Activated CD4-positive, CD25-positive, alpha-beta regulatory T cell (primary cell): ENCODE data around the gene NOS1AP.

Experiments used
- DNase-seq, 4 experiments: peaks; one replicate each; lab custom pipeline; 2025; lab: John Stamatoyannopoulos, UW

NOS1AP gene

DNA sequence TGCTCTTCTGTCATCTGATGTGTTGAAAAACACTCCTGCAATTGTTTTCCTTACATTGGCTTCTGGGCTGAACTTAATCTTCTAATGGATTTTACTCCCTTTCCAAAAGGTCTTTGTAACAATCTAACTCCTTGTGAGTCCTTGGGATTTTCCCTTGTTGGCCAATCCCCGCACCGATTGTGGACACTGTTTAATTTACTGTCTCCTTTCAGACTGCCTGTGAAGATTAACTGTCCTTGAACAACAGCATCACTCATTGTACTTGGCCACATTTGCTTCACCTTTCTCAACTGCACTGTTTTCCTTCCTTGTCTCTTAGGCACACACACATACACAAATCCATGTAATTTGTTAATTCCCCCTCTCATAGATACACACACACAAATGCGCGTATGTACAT lies 186.8 kb downstream of the NOS1AP start:
- no peak for DNase-seq

DNA sequence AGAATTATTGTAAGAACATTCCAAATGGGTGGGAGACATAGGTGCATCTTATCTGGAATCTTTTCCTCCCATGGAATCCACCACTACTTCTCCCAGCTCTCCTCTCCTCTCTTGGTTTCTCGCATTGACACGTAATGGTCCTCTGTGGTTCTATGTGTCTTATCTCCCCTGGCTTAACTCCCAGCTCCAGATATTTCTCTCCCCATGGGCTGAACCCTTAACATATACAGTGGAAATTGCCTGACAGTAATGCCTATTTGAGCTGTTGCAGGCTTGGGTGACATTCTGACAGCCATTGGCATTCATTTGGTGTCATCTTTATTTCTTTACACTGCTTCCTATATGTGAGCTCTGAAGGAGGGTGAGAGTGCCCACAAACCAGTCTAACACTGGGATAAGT lies 188.9 kb downstream of the NOS1AP start:
- no peak for DNase-seq

GRCh38 chr1:162259894-162260455 lies 190.5 kb downstream of the NOS1AP start:
- DNase-seq, result no peak

DNA sequence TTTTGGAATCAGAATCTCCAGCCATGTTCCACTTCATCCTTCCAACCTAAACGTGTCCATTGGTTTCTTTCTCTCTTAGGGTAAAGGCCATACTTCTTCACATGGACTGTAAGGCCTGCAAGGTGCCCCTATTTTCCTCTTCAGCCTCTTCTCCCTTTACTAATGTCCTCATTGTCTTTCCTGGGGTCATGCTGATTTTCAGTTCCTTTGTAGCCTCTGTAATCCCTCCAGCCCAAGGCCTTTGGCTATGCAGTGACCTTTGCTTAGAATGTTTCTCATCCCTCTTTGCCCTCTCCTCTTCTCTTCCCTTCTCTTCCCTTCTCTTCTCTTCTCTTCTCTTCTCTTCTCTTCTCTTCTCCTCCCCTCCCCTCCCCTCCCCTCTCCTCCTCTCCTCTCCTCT lies 194.6 kb downstream of the NOS1AP start:
- no peak for DNase-seq

- DNase-seq, result no peak
Observed at GRCh38 chr1:162265983-162266382, 196.5 kb downstream of the NOS1AP start.

DNA sequence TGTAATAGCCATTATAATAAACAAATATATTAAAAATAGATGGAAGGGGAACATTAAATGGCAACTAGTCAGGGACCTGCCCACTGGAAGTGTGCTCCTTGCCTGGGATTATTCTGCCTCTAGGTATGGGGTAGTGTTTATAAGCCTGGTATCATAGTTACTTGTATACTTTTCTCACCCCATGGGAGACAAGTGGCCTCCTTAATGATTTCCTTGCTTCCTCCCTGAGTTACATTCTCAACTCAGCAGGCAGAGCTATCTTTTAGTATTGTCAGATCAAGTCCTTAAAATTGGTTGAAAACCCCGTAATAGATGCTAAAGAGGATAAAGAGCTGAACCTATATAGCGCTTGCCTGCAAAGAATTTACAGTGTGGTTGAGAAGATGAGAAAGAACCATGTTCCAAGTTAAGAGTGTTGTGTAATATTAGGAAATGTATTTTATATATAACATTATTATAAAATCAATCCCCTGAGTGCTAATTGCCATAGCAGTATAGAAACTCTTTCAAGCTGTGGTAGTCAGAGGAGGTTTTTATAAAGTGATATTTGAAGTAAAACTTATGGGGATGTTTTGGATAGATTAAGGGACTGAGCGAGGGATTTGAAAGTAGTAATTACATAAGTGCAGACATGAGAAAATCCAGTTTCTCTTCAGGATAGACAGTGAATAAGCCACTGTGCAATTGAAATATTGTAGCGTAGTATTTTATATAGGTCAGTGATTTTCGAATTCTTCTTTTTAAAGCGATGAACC lies 200.7 kb downstream of the NOS1AP start:
- DNase-seq, result no peak

DNA sequence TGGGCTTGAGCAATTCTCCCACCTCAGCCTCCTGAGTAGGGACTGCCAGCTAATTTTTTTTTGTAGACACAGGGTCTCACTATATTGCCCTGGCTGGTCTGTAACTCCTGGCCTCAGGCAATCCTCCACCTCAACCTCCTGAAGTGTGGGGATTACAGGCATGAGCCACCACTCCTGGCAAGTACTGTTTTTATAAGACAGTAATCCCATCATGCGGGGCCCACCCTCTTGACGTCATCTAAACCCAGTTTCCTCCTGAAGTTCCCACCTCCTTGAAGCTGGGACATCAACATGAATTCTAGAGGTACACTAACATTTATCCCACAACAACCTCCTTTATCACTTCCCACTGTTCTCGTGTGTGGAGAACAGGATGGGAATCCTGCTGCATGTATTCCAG lies 202.5 kb downstream of the NOS1AP start:
- DNase-seq, result no peak

- DNase-seq, result no peak
Observed at GRCh38 chr1:162272419-162272818, 202.9 kb downstream of the NOS1AP start.

DNA sequence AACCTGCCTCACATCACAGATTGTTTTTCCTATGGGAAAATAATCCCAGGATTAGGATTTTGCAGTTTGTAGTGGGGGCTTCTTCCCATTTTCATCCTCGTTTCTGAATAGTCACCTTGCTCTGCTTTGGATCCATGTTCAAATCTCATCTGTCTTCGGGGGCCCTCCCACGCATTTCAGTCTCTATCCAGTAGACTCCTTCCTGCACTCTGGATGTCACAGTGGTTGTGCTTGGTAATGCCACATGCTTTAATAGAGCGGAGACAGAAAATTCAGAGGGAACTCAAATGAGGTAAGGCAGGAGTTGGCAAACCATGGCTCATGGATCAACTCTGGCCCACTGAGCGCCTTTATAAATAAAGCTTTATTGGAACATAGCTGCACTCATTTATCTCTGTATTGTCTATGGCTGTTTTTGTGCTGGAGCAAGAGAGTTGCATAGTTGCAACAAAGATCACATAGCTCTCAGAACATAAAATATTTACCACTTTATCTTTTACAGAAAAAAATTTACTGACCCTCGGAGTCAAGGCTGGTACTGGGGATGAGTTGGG lies 206.2 kb downstream of the NOS1AP start:
- no peak for DNase-seq

DNA sequence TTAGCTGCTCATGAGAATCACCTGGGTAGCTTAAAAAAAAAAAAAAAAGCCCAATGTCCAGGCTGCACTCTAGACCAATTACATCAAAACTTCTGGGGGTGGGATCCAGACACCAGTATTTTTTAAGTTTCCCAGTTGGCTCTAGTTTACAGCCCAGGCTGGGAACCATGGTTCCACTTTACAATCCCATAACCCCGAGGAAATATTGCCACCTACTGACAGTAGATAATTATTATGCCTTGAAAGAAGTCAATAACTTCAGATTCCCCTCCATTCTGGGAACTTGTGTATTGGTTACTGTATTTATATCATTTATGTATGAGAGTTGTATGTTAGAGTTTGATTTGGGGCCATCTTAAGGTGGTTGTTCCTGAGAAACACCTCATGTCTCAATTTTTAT lies 207.0 kb downstream of the NOS1AP start:
- DNase-seq, result no peak

DNA sequence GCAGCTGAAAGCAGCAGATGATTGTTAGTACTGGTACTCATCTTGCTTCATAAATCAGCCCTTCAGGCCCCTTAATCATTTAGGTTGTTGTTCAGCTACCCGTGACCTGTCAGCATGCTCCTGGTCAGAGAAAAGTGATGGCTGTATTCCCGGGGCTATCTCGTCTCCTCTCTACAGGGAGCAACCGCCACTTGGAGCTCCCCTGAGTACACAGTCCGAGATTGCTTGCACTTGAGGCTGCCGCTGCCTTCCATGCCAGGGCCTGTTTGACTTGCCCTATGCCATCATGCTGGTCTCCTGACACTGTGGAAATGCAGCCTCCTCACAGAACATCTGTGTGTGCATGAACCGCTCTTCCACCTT lies 209.6 kb downstream of the NOS1AP start:
- no peak for DNase-seq

DNA sequence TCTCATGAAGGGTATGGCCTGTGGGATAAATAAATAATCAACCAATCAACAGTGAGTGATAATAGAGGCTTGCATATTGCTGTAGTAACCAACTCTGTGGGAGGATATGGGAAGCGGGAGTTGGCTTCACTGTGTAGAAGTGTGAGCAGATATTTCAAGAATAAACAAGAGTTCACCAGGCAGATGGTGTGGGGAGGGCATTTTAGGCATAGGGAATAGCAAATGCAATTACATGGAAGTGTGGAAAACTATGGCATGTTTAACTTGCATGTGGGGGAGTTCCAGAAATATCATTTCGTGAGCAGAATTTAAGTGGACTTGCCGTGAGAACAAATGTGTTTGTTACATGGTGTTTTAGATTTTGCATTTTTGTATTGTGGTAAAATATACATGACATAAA lies 211.9 kb downstream of the NOS1AP start:
- no peak for DNase-seq

DNA sequence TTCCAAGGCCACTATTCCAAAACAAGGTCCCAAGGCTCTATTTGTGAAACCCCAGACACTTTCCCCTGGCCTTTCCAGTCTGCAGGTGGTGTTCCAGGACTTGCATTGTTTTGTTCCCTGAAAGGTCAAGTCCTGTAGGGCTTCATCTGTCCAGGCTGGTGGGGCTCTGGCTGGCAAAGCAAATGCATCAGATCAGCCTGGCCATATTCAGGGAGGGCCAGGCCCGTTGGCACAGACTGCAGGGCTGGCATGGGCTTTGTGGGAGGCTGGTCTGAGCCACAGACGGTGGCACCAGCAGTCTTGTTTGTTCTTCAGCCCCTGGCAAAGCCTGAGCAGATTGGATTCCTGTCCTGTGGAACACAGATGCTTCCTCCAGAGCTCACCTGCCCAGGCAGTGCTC lies 214.2 kb downstream of the NOS1AP start:
- DNase-seq, result no peak

DNA sequence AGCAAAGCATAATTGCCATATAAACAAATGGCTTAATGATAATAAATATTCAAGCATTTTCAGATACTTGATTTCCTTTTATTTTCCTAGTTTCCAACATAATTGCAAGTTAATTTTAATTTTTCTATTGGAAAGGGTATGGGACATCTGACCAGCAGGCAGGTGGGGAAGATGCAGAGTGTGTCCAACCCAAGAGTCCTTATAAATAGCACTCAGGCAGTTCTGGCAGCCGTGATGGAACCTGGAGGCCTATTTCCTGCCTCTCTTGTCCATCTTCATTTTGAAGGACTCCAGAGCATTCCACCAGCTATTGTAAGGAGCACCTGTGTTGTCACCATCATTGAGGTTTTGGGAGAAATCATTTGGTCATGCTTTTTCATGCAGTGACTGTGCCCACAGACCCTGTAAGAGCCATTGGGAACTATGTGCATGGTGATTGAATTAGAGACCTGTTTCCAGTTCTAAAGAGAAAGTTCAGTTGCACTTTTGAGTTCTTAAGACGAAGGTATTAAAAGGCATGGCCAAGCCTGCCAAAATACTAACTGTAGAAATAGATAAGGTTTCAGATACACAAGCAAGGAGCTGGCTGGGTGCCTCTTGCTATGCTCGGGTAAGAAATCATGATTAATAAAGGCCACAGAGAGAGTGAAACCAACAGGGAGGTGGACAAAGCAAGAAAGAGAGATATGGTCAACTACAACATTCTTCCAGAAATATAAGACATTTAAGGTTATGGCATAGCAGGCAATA lies 214.9 kb downstream of the NOS1AP start:
- DNase-seq, result no peak

DNA sequence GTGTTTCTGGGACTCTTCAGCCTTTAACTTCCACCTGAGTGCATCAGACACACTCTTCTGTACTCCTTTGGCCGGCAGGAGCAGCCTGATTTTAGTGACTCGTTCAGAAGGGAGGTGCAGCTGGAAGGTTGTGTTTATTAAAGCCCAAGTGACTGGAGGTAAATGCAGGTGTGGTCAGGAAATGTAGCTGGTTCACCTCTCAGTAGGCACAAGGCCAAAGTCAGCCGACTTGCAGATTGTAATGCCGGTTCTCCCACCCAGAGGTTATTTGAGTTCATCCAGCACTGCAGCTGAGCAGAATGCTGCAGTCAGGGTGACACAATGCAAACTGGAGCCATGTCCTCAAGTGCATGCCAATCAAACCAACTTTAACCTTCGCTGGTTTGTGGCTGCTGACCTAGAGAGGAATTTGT lies 215.7 kb downstream of the NOS1AP start:
- DNase-seq, result no peak

- no peak for DNase-seq
Observed at GRCh38 chr1:162291000-162291399, 221.5 kb downstream of the NOS1AP start.

- DNase-seq, result no peak
Observed at GRCh38 chr1:162292422-162292849, 222.9 kb downstream of the NOS1AP start.

- no peak for DNase-seq
Observed at GRCh38 chr1:162293073-162293692, 223.7 kb downstream of the NOS1AP start.

GRCh38 chr1:162294015-162294414 lies 224.5 kb downstream of the NOS1AP start:
- DNase-seq, result no peak

DNA sequence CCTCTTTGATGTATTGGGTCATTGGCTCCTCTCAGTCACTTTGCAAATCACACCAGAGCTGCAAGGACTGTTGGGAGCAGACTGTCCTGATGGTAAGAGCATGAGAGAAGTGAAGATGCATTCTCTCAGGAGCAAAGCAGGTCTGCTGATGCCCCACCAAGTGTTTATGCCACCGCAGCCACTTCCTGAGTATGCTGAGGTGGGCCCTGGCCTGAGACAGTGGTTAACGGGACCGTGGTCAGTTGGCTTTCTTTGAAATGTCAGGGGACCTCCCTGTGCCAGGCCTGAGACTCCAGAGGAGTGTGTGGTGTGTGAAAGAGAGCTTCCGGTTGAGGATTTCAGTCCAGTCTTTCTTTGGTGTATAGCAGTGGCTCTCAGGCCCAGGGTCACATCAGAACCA lies 227.7 kb downstream of the NOS1AP start:
- DNase-seq, result no peak

GRCh38 chr1:162298266-162298665 lies 228.8 kb downstream of the NOS1AP start:
- no peak for DNase-seq

DNA sequence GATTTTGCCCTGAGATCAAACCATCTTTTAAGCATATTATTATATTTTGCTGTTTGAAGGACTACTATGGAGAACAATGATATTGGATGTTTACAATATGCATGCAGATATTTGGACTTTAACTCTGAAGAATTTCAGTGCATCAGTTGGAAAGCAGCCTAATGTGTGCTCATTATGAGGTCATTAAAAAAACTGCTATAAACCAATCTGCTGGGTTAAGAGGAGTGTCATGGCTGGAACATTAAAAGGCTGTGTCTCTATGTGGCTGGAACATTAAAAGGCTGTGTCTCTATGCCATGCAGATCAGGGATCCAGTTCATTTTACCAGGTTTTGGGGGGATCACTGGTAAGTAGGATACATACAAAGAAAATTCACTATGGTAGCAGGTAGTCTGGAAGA lies 229.5 kb downstream of the NOS1AP start:
- no peak for DNase-seq
